Transverse colon (tissue), 4 donors: ENCODE measurements around the gene ABCC5. TPM values are rescaled to one million over a fixed set of nuclear protein-coding genes. Genes with fewer than 3 reads are reported as not detected.

Source experiments
- DNase-seq: peaks from one replicate; pipeline ENCODE4 v3.0.0-alpha.2; 2019
- H3K27ac ChIP-seq, 4 donors: fragments of 200-600 bp; sonication (generic); 2 replicates each; pipeline ENCODE4 v1.5.1; 2016 to 2018; ENCODE audit warnings: inconsistent platforms in 4 of 4
- H3K27me3 ChIP-seq: fragments of 200-600 bp; sonication (generic); 2 replicates; pipeline ENCODE4 v1.5.1; 2017; ENCODE audit warnings: inconsistent platforms
- H3K36me3 ChIP-seq, 4 donors: fragments of 200-600 bp; sonication (generic); 2 replicates each; pipeline ENCODE4 v1.5.1; 2017 to 2019; ENCODE audit warnings: inconsistent platforms in 4 of 4
- H3K4me1 ChIP-seq, 4 donors: fragments of 200-600 bp; sonication (generic); 2 replicates each; pipeline ENCODE4 v1.5.1; 2017 to 2020; ENCODE audit warnings: inconsistent platforms in 4 of 4
- H3K4me3 ChIP-seq, 4 donors: fragments of 200-600 bp; sonication (generic); 1 replicate in 1 of 4; 2 replicates in 3 of 4; pipeline versions ENCODE4 v1.5.1 to v1.6.1; 2017 to 2019; ENCODE audit warnings: inconsistent platforms in 4 of 4
- H3K9me3 ChIP-seq, 2 donors: fragments of 200-600 bp; sonication (generic); 2 replicates each; pipeline ENCODE4 v1.5.1; 2017 to 2019; ENCODE audit warnings: inconsistent platforms in 2 of 2
- EP300 ChIP-seq: sonication (generic); formaldehyde crosslinking; IDR thresholded peaks from one replicate; pipeline ENCODE4 v1.6.1; 2017; ENCODE audit warnings: antibody characterized with exemption, low read depth
- POLR2A ChIP-seq: fragments of 450-650 bp; IDR thresholded peaks from one replicate; pipeline ENCODE4 v1.6.1; 2016; ENCODE audit warnings: antibody characterized with exemption, mild to moderate bottlenecking, moderate library complexity
- POLR2AphosphoS5 ChIP-seq, 3 donors: sonication (generic); formaldehyde crosslinking; IDR thresholded peaks; one replicate each; pipeline ENCODE4 v1.6.1; 2016; ENCODE audit warnings: antibody characterized with exemption in 3 of 3
- WGBS, 2 donors: methylation state at CpG; one replicate each; pipeline ENCODE4 v1.1.5; 2018; ENCODE audit warnings: low coverage in 1 of 2; 5-methylcytosine and 5-hydroxymethylcytosine counted together
- in situ Hi-C, 4 donors: fragments of 200-750 bp; cut with MboI; loops; one replicate each; pipeline versions ENCODE4 v1.15.0 to v1.15.1; 2017; ENCODE audit warnings: low sequenced_read_pairs in 3 of 4, low pct_ligation_motif_present in 1 of 4, low pct_unique_long_range_greater_than_20kb in 1 of 4
- intact Hi-C: fragments of 100-400 bp; cut with DNase I; formaldehyde crosslinking; loops from one replicate; pipeline ENCODE4 v1.15.1; 2023; ENCODE audit warnings: low total_unique reads
- total RNA-seq, 4 donors: library from RNA; depleted of rRNA; stranded (reverse); fragments of >200 nt; gene quantifications; one replicate each; pipeline ENCODE4 v1.1.0, GENCODE V29; 2016
- TF ChIP-seq, protein P1 (sequence below), 5 experiments: fragments of 200-600 bp in 3 of 5; fragments of 450-650 bp in 2 of 5; sonication (generic) in 3 of 5; IDR thresholded peaks; 1 replicate in 2 of 5; 2 replicates in 3 of 5; pipeline ENCODE4 v1.5.1; 2016 to 2017; ENCODE audit warnings: antibody characterized with exemption in 5 of 5, inconsistent platforms in 3 of 5, mild to moderate bottlenecking in 2 of 5, moderate library complexity in 1 of 5

The ABCC5 gene
- total RNA-seq, 4 donors from 2014 or later: 74.1 to 168 (median 83.8) TPM

DNA sequence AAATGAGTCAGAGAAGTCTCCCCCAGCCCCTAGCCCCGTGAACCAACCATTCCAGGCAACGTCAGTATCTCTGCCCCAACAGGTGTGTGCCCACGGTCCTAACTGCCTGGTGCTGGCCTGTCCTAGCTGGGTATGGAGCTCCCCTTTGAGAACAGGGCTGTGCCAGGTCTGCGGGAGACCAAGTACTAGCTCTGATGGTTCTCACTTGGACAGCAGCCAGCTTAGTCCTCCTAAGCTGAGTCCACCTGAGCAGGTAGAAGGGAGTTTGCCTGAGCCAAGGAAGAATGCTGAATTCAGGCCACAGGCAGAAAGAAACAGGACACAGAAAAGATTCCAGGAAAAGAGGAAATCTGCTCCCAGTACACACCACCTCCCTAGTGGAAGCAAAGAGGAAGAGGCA, 99.9 kb downstream of the ABCC5 start:
- Histone ChIP-seq H3K27me3 (no peaks in the 10 kb centered on the region), H3K4me1 (no peaks in the 10 kb centered on the region), H3K27ac (no peak overlapping the region), H3K36me3 (peaks cover 0 to 15% (median 4%) of the 10 kb centered on the region in 4 donors), H3K9me3 (no peaks in the 10 kb centered on the region), H3K4me3 (no peak overlapping the region)
- DNase-seq: no peak
- TF ChIP-seq POLR2AphosphoS5 (IDR thresholded peaks at IDR 0.05) (no peak), POLR2A (no peak), EP300 (no peak)
- TF ChIP-seq, protein P1, sequence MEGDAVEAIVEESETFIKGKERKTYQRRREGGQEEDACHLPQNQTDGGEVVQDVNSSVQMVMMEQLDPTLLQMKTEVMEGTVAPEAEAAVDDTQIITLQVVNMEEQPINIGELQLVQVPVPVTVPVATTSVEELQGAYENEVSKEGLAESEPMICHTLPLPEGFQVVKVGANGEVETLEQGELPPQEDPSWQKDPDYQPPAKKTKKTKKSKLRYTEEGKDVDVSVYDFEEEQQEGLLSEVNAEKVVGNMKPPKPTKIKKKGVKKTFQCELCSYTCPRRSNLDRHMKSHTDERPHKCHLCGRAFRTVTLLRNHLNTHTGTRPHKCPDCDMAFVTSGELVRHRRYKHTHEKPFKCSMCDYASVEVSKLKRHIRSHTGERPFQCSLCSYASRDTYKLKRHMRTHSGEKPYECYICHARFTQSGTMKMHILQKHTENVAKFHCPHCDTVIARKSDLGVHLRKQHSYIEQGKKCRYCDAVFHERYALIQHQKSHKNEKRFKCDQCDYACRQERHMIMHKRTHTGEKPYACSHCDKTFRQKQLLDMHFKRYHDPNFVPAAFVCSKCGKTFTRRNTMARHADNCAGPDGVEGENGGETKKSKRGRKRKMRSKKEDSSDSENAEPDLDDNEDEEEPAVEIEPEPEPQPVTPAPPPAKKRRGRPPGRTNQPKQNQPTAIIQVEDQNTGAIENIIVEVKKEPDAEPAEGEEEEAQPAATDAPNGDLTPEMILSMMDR (IDR thresholded peaks at IDR 0.05): no peak
- WGBS, 2 donors: 88% methylated on average over 4 of the region's 4 CpGs; no CpG with 5 or more reads in 1 of the 2 donors
- in situ Hi-C loops: no loop called here
- intact Hi-C loops: no loop called here

DNA sequence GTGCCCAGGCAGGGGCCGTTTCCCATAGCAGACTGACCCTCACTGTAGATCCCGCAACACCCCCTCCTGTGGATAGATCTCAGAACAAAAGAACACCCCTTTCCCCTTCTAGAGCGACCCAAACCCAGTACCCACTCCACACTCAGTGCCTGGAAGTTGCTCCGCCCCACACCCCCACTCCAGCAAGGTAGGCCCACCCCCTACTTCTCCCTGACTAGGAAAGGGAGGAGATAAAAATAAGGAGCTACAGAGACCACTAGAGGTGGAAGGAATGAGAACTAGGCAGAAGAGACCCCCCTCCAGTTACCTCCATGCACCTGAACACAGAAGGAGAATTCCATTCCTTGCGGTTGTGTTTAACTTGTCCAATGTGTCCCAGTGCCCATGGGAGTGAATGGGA, 102.8 kb downstream of the ABCC5 start:
- in situ Hi-C loops (no loop called here), intact Hi-C loops (no loop called here)
- Histone ChIP-seq H3K9me3 (no peaks in the 10 kb centered on the region), H3K4me3 (no peak overlapping the region), H3K4me1 (no peaks in the 10 kb centered on the region), H3K27ac (no peak overlapping the region), H3K27me3 (no peaks in the 10 kb centered on the region), H3K36me3 (no peaks in the 10 kb centered on the region)
- TF ChIP-seq POLR2AphosphoS5 (IDR thresholded peaks at IDR 0.05): no peak
- TF ChIP-seq EP300: no peak
- TF ChIP-seq, protein P1 (IDR thresholded peaks at IDR 0.05): no peak
- TF ChIP-seq POLR2A: no peak
- DNase-seq: no peak
- 83 to 100% methylated on average over 1 to 5 of the region's 5 CpGs for WGBS, 2 donors

DNA sequence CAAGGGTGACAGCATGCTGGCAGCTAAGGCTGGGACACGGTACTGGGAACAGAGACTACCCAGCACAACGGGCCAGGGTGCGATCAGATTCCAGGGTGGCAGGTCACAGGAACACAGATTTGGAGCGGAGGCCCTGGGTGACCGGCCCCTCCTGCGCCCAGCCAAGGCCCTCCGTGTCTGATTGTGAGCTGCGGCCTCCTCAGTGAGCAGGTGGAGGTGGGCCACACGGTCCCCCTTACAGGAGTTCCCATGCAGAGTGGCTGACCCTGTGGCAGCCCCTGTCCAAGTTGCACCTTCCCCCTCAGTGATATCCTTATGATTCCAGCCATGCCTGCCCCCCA, 104.1 kb downstream of the ABCC5 start:
- intact Hi-C loops (no loop called here), in situ Hi-C loops (no loop called here)
- DNase-seq: no peak
- Histone ChIP-seq H3K27me3 (no peaks in the 10 kb centered on the region), H3K4me1 (no peaks in the 10 kb centered on the region), H3K27ac (no peak overlapping the region), H3K36me3 (no peaks in the 10 kb centered on the region), H3K4me3 (no peak overlapping the region), H3K9me3 (no peaks in the 10 kb centered on the region)
- TF ChIP-seq EP300 (no peak), POLR2A (no peak), POLR2AphosphoS5 (IDR thresholded peaks at IDR 0.05) (no peak)
- TF ChIP-seq, protein P1 (IDR thresholded peaks at IDR 0.05): no peak
- 87% methylated on average over 9 of the region's 9 CpGs; no CpG with 5 or more reads in 1 of the 2 donors for WGBS, 2 donors

DNA sequence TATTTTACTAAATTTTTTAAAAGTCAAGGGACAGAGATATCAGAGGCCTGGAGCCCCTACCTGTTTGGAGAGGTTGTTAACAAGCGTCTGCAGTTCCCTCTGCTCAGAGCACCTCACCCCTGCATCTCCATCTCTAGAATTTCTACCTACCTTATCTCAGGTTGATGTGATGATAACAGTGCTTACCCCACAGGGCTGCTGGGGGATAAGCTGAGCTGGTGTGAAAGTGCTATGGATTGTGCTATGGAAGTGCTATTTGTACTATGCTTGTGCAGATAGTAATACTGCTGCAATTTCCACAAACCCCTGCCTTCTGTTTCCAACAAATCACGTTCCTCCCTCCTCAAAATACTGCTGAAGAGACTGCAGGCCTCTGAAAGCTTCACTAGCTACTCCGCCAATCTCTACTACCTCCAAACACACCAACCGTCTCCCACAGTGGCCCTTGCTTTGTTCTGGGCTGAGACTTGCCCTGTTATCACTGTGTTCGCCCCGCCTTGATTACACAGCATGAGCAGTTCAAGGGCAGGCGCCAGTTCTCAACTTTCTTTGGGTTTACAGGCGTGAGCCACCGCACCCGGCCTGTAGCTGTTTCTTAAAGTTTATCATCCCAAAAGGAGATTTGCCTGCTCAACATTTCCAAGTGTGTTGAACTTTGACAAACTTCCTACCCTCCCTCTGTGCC, 104.6 kb downstream of the ABCC5 start:
- intact Hi-C loops (no loop called here), in situ Hi-C loops (no loop called here)
- Histone ChIP-seq H3K27me3 (no peaks in the 10 kb centered on the region), H3K4me3 (no peak overlapping the region), H3K9me3 (no peaks in the 10 kb centered on the region), H3K4me1 (no peaks in the 10 kb centered on the region), H3K27ac (no peak overlapping the region), H3K36me3 (no peaks in the 10 kb centered on the region)
- 79 to 87% methylated on average over 3 to 10 of the region's 10 CpGs for WGBS, 2 donors
- DNase-seq: peak; percentile 20
- TF ChIP-seq POLR2AphosphoS5 (IDR thresholded peaks at IDR 0.05) (no peak), EP300 (no peak), POLR2A (no peak)
- TF ChIP-seq, protein P1 (IDR thresholded peaks at IDR 0.05): no peak
